Measurements from ENCODE around the gene TMEM59L.

TMEM59L gene

GRCh38 chr19:18609717-18610051, 3.0 kb upstream of the TMEM59L start:
- no peak for DNase-seq

GRCh38 chr19:18610245-18610555, 2.5 kb upstream of the TMEM59L start:
- DNase-seq = no peak

DNA sequence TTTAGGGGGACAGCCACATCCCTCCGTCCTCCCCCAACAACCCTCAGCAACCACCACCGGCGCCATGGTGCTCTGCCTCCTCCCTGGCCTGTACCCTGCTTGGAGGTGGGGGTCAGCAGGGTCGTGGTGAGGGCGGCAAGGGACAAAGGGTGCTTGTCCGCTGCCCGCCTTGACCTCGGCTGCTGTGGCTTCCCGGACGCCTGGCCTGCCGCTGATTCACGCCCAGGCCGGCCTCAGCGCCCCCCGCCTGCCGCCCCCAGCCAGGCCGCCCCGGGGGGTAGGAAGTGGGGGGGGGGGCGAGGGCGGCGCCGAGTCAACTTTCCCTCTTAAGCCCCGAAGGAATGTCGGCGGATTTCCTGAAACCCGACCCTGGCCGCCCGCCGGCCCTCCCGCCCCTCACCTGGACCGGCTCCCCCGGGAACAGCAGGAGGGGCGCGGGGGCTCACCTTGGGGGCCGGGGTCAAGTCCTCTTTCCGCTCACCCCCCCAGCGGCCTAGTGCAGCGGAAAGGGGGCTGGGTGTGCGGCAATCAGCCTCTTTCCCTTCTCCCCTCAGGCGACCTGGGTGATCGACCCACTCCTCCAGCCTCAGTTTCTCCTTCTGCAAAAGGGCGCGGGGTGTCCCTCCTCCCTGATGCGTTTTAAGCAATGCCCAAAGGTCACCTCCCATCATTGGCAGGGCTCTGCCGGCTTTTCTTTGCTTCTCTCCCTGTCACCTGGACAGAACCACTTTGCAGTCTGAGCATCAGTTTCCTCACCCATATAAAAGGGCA, 1.9 kb upstream of the TMEM59L start:
- DNase-seq = no peak

- DNase-seq = peak in 1 of 2 experiments; percentile 48
Observed at GRCh38 chr19:18611327-18612050, 1.2 kb upstream of the TMEM59L start.

- no peak for DNase-seq
Observed at GRCh38 chr19:18612051-18612771, 459 bp upstream of the TMEM59L start.

GRCh38 chr19:18613589-18614234, 1.0 kb downstream of the TMEM59L start:
- no peak for DNase-seq

DNA sequence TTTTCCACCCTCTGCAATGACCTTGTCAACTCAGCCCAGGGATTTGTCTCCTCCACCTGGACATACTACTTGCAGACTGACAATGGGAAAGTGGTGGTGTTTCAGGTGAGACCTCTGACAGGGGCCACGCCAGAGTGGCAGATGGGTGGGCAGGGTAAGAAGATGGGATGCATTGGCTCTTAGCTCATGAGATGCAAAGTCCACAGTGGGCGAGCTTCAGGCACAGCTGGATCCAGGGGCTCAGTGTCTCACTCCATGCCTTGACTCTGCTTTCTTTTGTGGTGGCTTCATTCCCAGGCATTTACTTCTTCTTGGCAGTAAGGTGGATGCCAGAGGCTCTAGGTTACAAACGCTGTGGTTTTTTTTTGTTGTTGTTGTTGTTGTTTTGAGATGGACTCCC, 3.4 kb downstream of the TMEM59L start:
- DNase-seq = no peak

DNA sequence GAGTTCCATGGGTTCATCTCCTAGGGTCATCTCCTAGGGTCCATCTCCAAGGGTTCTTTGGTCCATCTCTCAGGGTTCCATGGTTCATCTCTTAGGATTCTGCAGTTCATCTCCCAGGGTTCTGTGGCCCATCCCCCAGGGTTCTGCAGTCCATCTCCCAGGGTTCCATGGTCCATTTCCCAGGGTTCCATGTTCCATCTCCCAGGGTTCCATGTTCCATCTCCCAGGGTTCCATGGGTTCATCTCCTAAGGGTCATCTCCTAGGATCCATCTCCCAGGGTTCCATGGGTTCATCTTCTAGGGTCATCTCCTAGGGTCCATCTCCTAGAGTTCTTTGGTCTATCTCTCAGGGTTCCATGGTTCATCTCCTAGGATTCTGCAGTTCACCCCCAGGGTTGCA, 4.9 kb downstream of the TMEM59L start:
- no peak for DNase-seq

GRCh38 chr19:18618236-18618635, 5.6 kb downstream of the TMEM59L start:
- no peak for DNase-seq

GRCh38 chr19:18620311-18620710, 7.6 kb downstream of the TMEM59L start:
- no peak for DNase-seq

GRCh38 chr19:18620902-18621301, 8.2 kb downstream of the TMEM59L start:
- DNase-seq = no peak

GRCh38 chr19:18626906-18627305, 14.2 kb downstream of the TMEM59L start:
- no peak for DNase-seq

DNA sequence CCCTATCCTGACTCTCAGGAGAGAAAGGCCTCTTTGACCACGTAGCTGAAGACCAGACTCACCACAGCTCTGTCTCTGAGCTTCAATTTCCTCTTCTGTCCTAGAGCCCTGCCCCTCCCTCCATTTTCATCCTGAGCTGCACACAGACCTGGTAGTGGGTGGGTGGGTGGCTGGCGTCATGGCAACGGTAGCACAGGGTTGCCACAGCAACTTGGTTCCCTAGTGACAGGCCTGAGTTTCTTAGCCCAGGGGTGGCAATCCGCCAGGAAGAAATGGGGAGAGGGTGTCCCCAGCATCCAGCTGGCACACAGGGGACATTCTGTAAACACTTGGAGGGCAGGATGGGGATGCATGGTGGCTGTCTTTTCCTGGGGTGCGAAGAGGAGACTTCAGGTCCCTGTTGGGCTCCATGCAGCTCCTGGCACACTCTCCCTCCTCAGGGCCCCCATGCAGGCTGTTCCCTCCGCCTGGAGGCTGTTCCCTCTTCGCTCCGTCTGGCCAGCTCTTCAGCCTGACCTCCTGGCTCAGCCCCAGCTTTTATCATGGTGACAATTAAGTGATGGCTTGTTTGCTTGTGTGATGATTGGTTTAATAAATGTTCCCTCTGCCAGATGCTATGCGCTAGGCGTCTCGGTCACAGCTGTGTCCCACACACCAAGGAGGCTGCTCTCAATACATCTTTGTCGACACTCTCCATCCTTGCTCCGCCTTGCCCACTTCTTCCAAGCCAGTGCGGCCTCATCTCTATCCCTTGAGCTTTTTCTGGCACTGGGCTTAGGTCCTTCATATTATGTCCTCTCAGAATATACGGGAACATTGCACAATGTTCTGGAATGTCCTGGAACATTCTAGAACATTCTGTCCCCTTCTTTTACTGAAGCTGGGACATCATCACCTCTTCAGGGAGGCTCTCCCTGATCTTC, 16.8 kb downstream of the TMEM59L start:
- DNase-seq = no peak

GRCh38 chr19:18633321-18633720, 20.7 kb downstream of the TMEM59L start:
- DNase-seq = no peak

DNA sequence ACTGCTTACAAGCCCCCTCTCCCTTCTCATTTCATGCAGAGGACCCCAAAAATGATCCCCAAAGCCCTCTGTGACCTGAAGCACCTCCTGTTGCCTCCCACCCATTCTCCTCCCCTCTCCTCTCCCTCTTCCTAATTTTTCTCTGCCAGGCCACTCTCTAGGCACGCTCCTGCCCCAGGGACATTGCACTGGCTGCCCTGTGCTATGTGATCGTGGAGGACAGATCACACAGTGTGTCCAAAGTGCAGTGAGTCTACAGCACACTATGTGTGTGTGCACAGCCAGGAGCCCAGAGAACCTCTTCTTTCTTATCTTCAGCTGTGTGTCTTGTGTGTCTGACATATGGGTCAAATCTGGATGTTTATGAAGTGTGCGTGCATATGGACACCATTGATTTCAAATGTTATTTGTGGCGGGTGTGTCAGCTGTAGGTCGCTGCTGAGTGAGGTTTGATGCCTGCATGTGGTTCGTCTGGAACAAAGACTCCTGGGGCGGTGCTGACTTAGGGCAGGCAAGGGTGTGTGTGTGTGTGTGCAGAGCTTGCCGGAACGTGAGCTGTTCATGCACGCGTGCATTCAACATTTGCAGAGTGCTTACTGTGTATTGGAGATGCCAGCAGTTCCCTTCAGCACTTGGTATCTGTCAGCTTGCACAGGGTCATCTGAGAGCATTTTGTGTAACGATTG, 22.1 kb downstream of the TMEM59L start:
- DNase-seq = no peak

DNA sequence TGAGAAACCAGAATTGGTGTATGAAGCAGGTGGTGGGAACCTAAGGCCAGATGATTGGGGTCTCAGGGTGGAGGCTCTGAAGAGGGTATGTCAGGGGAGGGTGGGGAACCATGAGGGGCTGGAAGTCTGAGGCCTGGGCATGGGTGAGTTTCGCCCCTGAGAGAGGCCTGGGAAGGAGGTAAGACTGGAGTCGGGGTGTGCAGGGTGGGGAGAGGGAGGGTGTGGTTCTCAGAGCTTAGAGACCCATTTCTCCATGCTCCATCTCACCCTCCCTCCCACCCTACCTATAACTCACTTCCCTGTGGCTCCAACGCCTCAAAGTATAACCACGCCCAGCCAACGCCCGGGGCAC, 23.1 kb downstream of the TMEM59L start:
- no peak for DNase-seq

GRCh38 chr19:18636183-18636968, 23.7 kb downstream of the TMEM59L start:
- DNase-seq = peak; percentile 97 to 99

GRCh38 chr19:18636969-18637629, 24.4 kb downstream of the TMEM59L start, which contains the start of gene KLHL26:
KLHL26 (plus strand) TSS chr19:18637028; CDS start chr19:18637055, 27 bp downstream.
- DNase-seq = no peak

GRCh38 chr19:18637673-18638630, 25.3 kb downstream of the TMEM59L start:
- DNase-seq = no peak
